Kidney (tissue), 14 donors: ENCODE results near the gene UBE4B. TPM values are rescaled to one million over a fixed set of nuclear protein-coding genes. Genes with fewer than 3 reads are reported as not detected.

Experiments used
- DNase-seq, 5 donors: peaks; one replicate each; pipeline ENCODE4 v3.0.0-alpha.2; 2013 to 2020
- FAIRE-seq: peaks from 2 replicates; lab custom pipeline; 2012; peaks lifted over from hg19 to GRCh38; lab: Jason Lieb, UNC
- H3K27ac ChIP-seq, 2 donors: one replicate each; pipeline ENCODE4 v1.7.0; 2013; ENCODE audit warnings: low read depth in 2 of 2, low read length in 2 of 2, inconsistent platforms in 1 of 2
- H3K27me3 ChIP-seq: one replicate; pipeline ENCODE4 v1.7.1; 2013; ENCODE audit warnings: low read length, inconsistent platforms; ENCODE audit not compliant: control insufficient read depth, insufficient read depth
- H3K36me3 ChIP-seq, 3 donors: one replicate each; pipeline versions ENCODE4 v1.7.0 to v1.7.1; 2013; ENCODE audit warnings: low read length in 3 of 3, control low read depth in 1 of 3, inconsistent platforms in 1 of 3; ENCODE audit not compliant: insufficient read depth in 3 of 3, control insufficient read depth in 2 of 3
- H3K4me1 ChIP-seq, 3 donors: one replicate each; pipeline versions ENCODE4 v1.7.0 to v1.7.1; 2013; ENCODE audit warnings: low read length in 3 of 3, inconsistent platforms in 1 of 3, low read depth in 1 of 3; ENCODE audit not compliant: control insufficient read depth in 2 of 3, insufficient read depth in 2 of 3
- H3K4me3 ChIP-seq, 3 donors: one replicate each; pipeline versions ENCODE4 v1.7.0 to v1.8.1; 2013; ENCODE audit warnings: low read length in 3 of 3, control low read depth in 1 of 3, inconsistent platforms in 1 of 3
- H3K9ac ChIP-seq, 3 donors: one replicate each; pipeline versions ENCODE4 v1.7.0 to v1.7.1; 2013; ENCODE audit warnings: low read length in 3 of 3, control low read depth in 1 of 3, inconsistent platforms in 1 of 3
- H3K9me3 ChIP-seq, 3 donors: one replicate each; pipeline versions ENCODE4 v1.7.0 to v1.7.1; 2013; ENCODE audit warnings: low read length in 3 of 3, control low read depth in 1 of 3, inconsistent platforms in 1 of 3; ENCODE audit not compliant: control insufficient read depth in 2 of 3, insufficient read depth in 1 of 3
- CTCF ChIP-seq: IDR thresholded peaks from 3 replicates; pipeline ENCODE4 v1.5.1; 2012; ENCODE audit warnings: mild to moderate bottlenecking, moderate library complexity, borderline replicate concordance; ENCODE audit not compliant: insufficient read depth; ENCODE audit errors: extremely low read depth
- intact Hi-C: fragments of 100-400 bp; cut with DNase I; formaldehyde crosslinking; loops from one replicate; pipeline ENCODE4 v1.11.1; 2022
- polyA plus RNA-seq: library from polyadenylated mRNA; stranded (reverse); fragments of 350-450 nt; fragmentation: Illumina TruSeq; extraction: RNeasy Lipid Tissue Mini Kit (QIAGEN cat#74804); gene quantifications from one replicate; pipeline ENCODE4 v1.2.3, GENCODE V29; 2014; ENCODE audit warnings: low read depth, low replicate concordance; ENCODE audit not compliant: insufficient read depth
- total RNA-seq: library from RNA; stranded (reverse); fragmentation: NEBNext Ultra II Directional; extraction: Animal tissue kit (Norgen Biotek cat#: 25700); gene quantifications from one replicate; pipeline ENCODE4 v1.2.1, GENCODE V29; 2021
- donor health status: control.
- donor health status: control.
- donor health status: control.
- donor health status: control.
- donor health status: control.
- donor health status: DM: yes; HTN: yes; CAD: no.
- donor health status: Normal renal cell carcinoma (clear cell type).

Gene UBE4B
- total and polyA plus RNA-seq, 2 donors from 2014 or later: 13.3 to 33.5 TPM

GRCh38 chr1:10209590-10209904 is 176.8 kb downstream of the UBE4B start:
- Histone ChIP-seq H3K4me3 (peak overlapping the region; percentile 51 to 84 (median 82)), H3K27me3 (no peaks in the 10 kb centered on the region), H3K9me3 (no peaks in the 10 kb centered on the region), H3K4me1 (peaks cover 0 to 8% (median 4%) of the 10 kb centered on the region in 3 donors), H3K27ac (peak overlapping the region; percentile 93 to 96), H3K36me3 (no peaks in the 10 kb centered on the region), H3K9ac (peak overlapping the region; percentile 8 to 87 (median 81))
- no peak for FAIRE-seq
- no peak for TF ChIP-seq CTCF
- intact Hi-C loops: no loop called here
- no peak for DNase-seq

- H3K27ac ChIP-seq: peak within 1 kb of the TSS; percentile 93 to 96
- TF ChIP-seq CTCF: peak; percentile 80
- FAIRE-seq: no peak
- no peaks in the 10 kb centered on the region for H3K9me3 ChIP-seq
- DNase-seq: peak; percentile 99 to 100 (median 99)
- peak within 1 kb of the TSS; percentile 81 to 95 (median 95) for H3K9ac ChIP-seq
- no peaks in the 10 kb centered on the region for H3K36me3 ChIP-seq
- peaks cover 0 to 8% (median 4%) of the 10 kb centered on the region in 3 donors for H3K4me1 ChIP-seq
- H3K27me3 ChIP-seq: no peaks in the 10 kb centered on the region
- peak within 1 kb of the TSS; percentile 91 to 98 (median 91) for H3K4me3 ChIP-seq
- intact Hi-C loops: no loop called here
Measured at GRCh38 chr1:10209905-10210810, 177.4 kb downstream of the UBE4B start, which contains the start of gene KIF1B. Gene KIF1B (plus strand): TSS chr1:10210570. CDS start chr1:10232329, 21,759 bp downstream.

- Histone ChIP-seq H3K27ac (peak overlapping the region; percentile 93 to 96), H3K9me3 (no peaks in the 10 kb centered on the region), H3K9ac (peak overlapping the region; percentile 75 to 95 (median 95)), H3K27me3 (no peaks in the 10 kb centered on the region), H3K4me1 (peaks cover 0 to 9% (median 9%) of the 10 kb centered on the region in 3 donors), H3K36me3 (no peaks in the 10 kb centered on the region), H3K4me3 (peak overlapping the region; percentile 91 to 98 (median 91))
- no peak for FAIRE-seq
- DNase-seq: peak; percentile 84 to 95 (median 91)
- intact Hi-C loops: no loop called here
- TF ChIP-seq CTCF: no peak
Measured at GRCh38 chr1:10210841-10211804, 178.4 kb downstream of the UBE4B start.
